Aorta (tissue), 5 donors: Measurements from ENCODE around the gene NRP2. TPM values are rescaled to one million over a fixed set of nuclear protein-coding genes. Genes with fewer than 3 reads are reported as not detected.

ENCODE experiments used
- ATAC-seq: fragments of 200-7000 bp; cut with Tn5 transposase; one replicate; pipeline ENCODE4 v1.9.1; 2022; ENCODE audit warnings: moderate library complexity; ENCODE audit not compliant: low FRiP score
- DNase-seq, 2 donors: peaks; one replicate each; pipeline ENCODE4 v3.0.0-alpha.2; 2020
- H3K27ac ChIP-seq, 2 donors: one replicate each; pipeline ENCODE4 v1.5.1; 2013; ENCODE audit warnings: low read length in 2 of 2, mild to moderate bottlenecking in 2 of 2, moderate library complexity in 2 of 2, control low read depth in 1 of 2, inconsistent platforms in 1 of 2, low read depth in 1 of 2
- H3K27me3 ChIP-seq, 2 donors: one replicate each; pipeline ENCODE4 v1.6.1; 2013; ENCODE audit warnings: control low read depth in 1 of 2, low read length in 1 of 2, mild to moderate bottlenecking in 1 of 2, moderate library complexity in 1 of 2; ENCODE audit not compliant: insufficient read depth in 2 of 2, control insufficient read depth in 1 of 2
- H3K36me3 ChIP-seq, 2 donors: one replicate each; pipeline ENCODE4 v1.6.1; 2013; ENCODE audit warnings: control low read depth in 1 of 2, low read length in 1 of 2, mild to moderate bottlenecking in 1 of 2; ENCODE audit not compliant: insufficient read depth in 2 of 2, control insufficient read depth in 1 of 2
- H3K4me1 ChIP-seq, 2 donors: one replicate each; pipeline ENCODE4 v1.6.1; 2013; ENCODE audit warnings: low read length in 2 of 2, control low read depth in 1 of 2, mild to moderate bottlenecking in 1 of 2, moderate library complexity in 1 of 2; ENCODE audit not compliant: insufficient read depth in 2 of 2, control insufficient read depth in 1 of 2
- H3K4me3 ChIP-seq, 2 donors: one replicate each; pipeline ENCODE4 v1.5.1; 2013; ENCODE audit warnings: low read length in 2 of 2, control low read depth in 1 of 2, mild to moderate bottlenecking in 1 of 2
- H3K9me3 ChIP-seq: one replicate; pipeline ENCODE4 v1.6.1; 2013; ENCODE audit warnings: mild to moderate bottlenecking, low read length; ENCODE audit not compliant: control insufficient read depth
- WGBS, 2 donors: extraction: QIAGEN DNeasy Blood & Tissue Kit; methylation state at CpG; one replicate each; pipeline ENCODE4 v1.1.7; 2013; 5-methylcytosine and 5-hydroxymethylcytosine counted together
- intact Hi-C, 2 donors: fragments of 100-400 bp; cut with DNase I; formaldehyde crosslinking; loops; one replicate each; pipeline versions ENCODE4 v1.14.2 to v1.15.0; 2022
- polyA plus RNA-seq, 2 donors: library from polyadenylated mRNA; stranded (reverse); fragments of 200-250 nt; gene quantifications; one replicate each; pipeline ENCODE4 v1.2.3, GENCODE V29; 2013
- total RNA-seq, 2 donors: library from RNA; stranded (reverse); fragmentation: NEBNext Ultra II Directional; extraction: Animal tissue kit (Norgen Biotek cat#: 25700); gene quantifications; one replicate each; pipeline ENCODE4 v1.2.1, GENCODE V29; 2021
- donor health status: healthy with polysubstance abuse.
- donor health status: Bipolar disorder and iron deficiency.
- donor health status: DM: no; HTN: no; CAD: no.
- donor health status: DM: no; HTN: no; CAD: no.
- donor health status: DM: yes; HTN: yes; CAD: no.

Gene NRP2
- total and polyA plus RNA-seq, 4 donors: 13.6 to 67.3 (median 28.5) TPM

- Histone ChIP-seq H3K4me1 (peaks cover 0 to 6% of the 10 kb centered on the region in 2 donors), H3K4me3 (no peak overlapping the region), H3K27ac (peak overlapping the region in 1 of 2 donors; percentile 96), H3K27me3 (no peaks in the 10 kb centered on the region), H3K36me3 (no peaks in the 10 kb centered on the region), H3K9me3 (no peaks in the 10 kb centered on the region)
- DNase-seq (peak in 1 of 2 donors; percentile 72), ATAC-seq (peak; percentile 62)
- intact Hi-C loops: loop anchor here in 1 of 2 donors (5.0 kb wide), 1 partner anchor 49 kb away; no protein-coding TSS in a partner anchor
- 8 to 9% methylated on average over 11 of the region's 11 CpGs for WGBS, 2 donors
These were observed 25.9 kb downstream of the NRP2 start for GRCh38 chr2:205708231-205708631.

GRCh38 chr2:205709319-205709718 is 27.0 kb downstream of the NRP2 start:
- intact Hi-C loops: loop anchor here in 1 of 2 donors (5.0 kb wide), 1 partner anchor 48 kb away; no protein-coding TSS in a partner anchor
- WGBS, 2 donors: 94 to 96% methylated on average over 4 of the region's 4 CpGs

GRCh38 chr2:205712508-205712907 is 30.2 kb downstream of the NRP2 start:
- ATAC-seq (no peak), DNase-seq (no peak)
- no peaks in the 10 kb centered on the region for H3K9me3 ChIP-seq
- no peaks in the 10 kb centered on the region for H3K27me3 ChIP-seq
- intact Hi-C loops: no loop called here
- H3K4me3 ChIP-seq: no peak overlapping the region
- no peaks in the 10 kb centered on the region for H3K36me3 ChIP-seq
- WGBS, 2 donors: 45 to 69% methylated on average over 1 of the region's 1 CpG
- peaks cover 0 to 5% of the 10 kb centered on the region in 2 donors for H3K4me1 ChIP-seq
- no peak overlapping the region for H3K27ac ChIP-seq

More at GRCh38 chr2:205709319-205709718, 27.0 kb downstream of the NRP2 start:
- ATAC-seq: no peak
- Histone ChIP-seq H3K27me3 (no peaks in the 10 kb centered on the region), H3K4me1 (peaks cover 0 to 6% of the 10 kb centered on the region in 2 donors), H3K4me3 (no peak overlapping the region), H3K9me3 (no peaks in the 10 kb centered on the region), H3K36me3 (no peaks in the 10 kb centered on the region), H3K27ac (peak overlapping the region in 1 of 2 donors; percentile 39)
- no peak for DNase-seq

- 12% methylated on average over 1 of the region's 1 CpG for WGBS, 2 donors
- no peak for DNase-seq
These were observed 30.8 kb downstream of the NRP2 start for GRCh38 chr2:205713086-205713485.

GRCh38 chr2:205714058-205714776 is 31.9 kb downstream of the NRP2 start:
- H3K4me3 ChIP-seq: no peak overlapping the region

More at GRCh38 chr2:205713086-205713485, 30.8 kb downstream of the NRP2 start:
- Histone ChIP-seq H3K4me1 (no peaks in the 10 kb centered on the region), H3K9me3 (no peaks in the 10 kb centered on the region), H3K4me3 (no peak overlapping the region), H3K36me3 (no peaks in the 10 kb centered on the region), H3K27ac (peak overlapping the region in 1 of 2 donors; percentile 30), H3K27me3 (no peaks in the 10 kb centered on the region)
- ATAC-seq: no peak
- intact Hi-C loops: no loop called here

GRCh38 chr2:205714789-205715720 is 32.8 kb downstream of the NRP2 start:
- H3K4me1 ChIP-seq: no peaks in the 10 kb centered on the region
- ATAC-seq: no peak
- intact Hi-C loops: loop anchor here in 1 of 2 donors (5.0 kb wide), 1 partner anchor 37 kb away; no protein-coding TSS in a partner anchor

More at GRCh38 chr2:205714058-205714776, 31.9 kb downstream of the NRP2 start:
- 67 to 71% methylated on average over 5 of the region's 5 CpGs for WGBS, 2 donors
- Histone ChIP-seq H3K9me3 (no peaks in the 10 kb centered on the region), H3K27me3 (no peaks in the 10 kb centered on the region), H3K36me3 (no peaks in the 10 kb centered on the region), H3K27ac (peak overlapping the region in 1 of 2 donors; percentile 42), H3K4me1 (no peaks in the 10 kb centered on the region)
- no peak for ATAC-seq
- intact Hi-C loops: no loop called here
- no peak for DNase-seq

GRCh38 chr2:205715831-205716525 is 33.7 kb downstream of the NRP2 start:
- ATAC-seq: no peak
- WGBS, 2 donors: 84 to 86% methylated on average over 20 of the region's 20 CpGs
- H3K4me1 ChIP-seq: no peaks in the 10 kb centered on the region

More at GRCh38 chr2:205714789-205715720, 32.8 kb downstream of the NRP2 start:
- DNase-seq: no peak
- Histone ChIP-seq H3K9me3 (no peaks in the 10 kb centered on the region), H3K36me3 (no peaks in the 10 kb centered on the region), H3K4me3 (no peak overlapping the region), H3K27me3 (no peaks in the 10 kb centered on the region), H3K27ac (no peak overlapping the region)
- WGBS, 2 donors: 75 to 77% methylated on average over 13 of the region's 13 CpGs

More at GRCh38 chr2:205715831-205716525, 33.7 kb downstream of the NRP2 start:
- DNase-seq: no peak
- intact Hi-C loops: loop anchor here in 1 of 2 donors (5.0 kb wide), 1 partner anchor 36 kb away; no protein-coding TSS in a partner anchor
- no peak overlapping the region for H3K27ac ChIP-seq
- H3K27me3 ChIP-seq: no peaks in the 10 kb centered on the region
- no peak overlapping the region for H3K4me3 ChIP-seq
- no peaks in the 10 kb centered on the region for H3K36me3 ChIP-seq
- no peaks in the 10 kb centered on the region for H3K9me3 ChIP-seq
